ENCODE measurements around the gene HNRNPA2B1. TPM values are rescaled to one million over a fixed set of nuclear protein-coding genes. Genes with fewer than 3 reads are reported as not detected.
"Not testable (repeated sequence)": the region's sequence is repeated elsewhere in the genome, so short reads cannot be mapped to it uniquely, and the experiment has no call there.

Gene HNRNPA2B1
- total RNA-seq, 1 donor from 2014 or later = 353 TPM

DNA sequence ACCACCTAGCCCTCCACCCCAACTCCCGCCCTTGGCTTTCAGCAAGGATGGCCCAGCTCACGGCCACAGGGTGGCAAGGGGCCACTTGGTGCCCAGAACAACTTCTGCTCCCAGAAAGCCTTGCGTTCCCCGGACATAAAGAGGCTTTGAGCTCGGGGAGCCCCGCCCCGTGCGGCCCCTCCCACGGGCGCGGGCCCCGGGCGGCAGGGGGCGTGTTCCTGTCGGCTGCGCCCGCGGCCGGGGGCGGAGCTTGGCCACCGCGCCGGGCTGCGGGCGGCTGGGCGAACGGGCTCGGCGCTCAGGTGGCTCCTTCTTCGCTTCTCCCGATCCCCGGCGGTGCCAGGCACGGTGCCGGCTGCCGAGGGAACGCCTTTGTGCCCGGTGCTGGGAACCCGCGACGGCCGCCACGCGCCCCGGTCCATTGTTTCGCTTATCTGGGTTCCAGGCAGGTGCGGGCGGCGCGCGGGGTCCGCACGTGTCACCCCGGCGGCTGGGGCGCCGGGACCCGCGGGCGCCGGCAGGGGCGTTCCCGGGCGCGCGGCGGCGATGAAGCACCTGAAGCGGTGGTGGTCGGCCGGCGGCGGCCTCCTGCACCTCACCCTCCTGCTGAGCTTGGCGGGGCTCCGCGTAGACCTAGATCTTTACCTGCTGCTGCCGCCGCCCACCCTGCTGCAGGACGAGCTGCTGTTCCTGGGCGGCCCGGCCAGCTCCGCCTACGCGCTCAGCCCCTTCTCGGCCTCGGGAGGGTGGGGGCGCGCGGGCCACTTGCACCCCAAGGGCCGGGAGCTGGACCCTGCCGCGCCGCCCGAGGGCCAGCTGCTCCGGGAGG lies 48.4 kb downstream of the HNRNPA2B1 start, which contains the start of gene NFE2L3:
NFE2L3 (plus strand) TSS at position 246 of the 829 bp plus-strand sequence; CDS start at position 547, 301 bp downstream.
- intact Hi-C loops (cut with DNase I) = no loop called here
- DNase-seq (ENCODE audit: low spot score) = peak; percentile 80

DNA sequence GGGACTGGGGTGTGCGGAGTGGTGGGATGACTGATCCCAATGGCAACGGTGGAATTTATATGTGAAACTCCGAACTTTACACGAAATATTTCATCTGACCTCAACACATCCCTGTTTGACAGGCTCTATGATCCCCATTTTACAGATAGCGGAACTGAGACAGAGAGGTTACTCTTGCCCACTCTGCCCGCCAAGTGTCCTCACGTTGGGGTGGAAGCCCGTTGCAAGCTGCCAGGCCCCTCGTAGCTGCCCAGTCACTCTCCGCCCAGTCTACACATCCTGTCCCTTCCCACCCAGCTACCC lies 48.9 kb downstream of the HNRNPA2B1 start:
- no peak for DNase-seq (ENCODE audit: low spot score)
- intact Hi-C loops (cut with DNase I) = no loop called here

DNA sequence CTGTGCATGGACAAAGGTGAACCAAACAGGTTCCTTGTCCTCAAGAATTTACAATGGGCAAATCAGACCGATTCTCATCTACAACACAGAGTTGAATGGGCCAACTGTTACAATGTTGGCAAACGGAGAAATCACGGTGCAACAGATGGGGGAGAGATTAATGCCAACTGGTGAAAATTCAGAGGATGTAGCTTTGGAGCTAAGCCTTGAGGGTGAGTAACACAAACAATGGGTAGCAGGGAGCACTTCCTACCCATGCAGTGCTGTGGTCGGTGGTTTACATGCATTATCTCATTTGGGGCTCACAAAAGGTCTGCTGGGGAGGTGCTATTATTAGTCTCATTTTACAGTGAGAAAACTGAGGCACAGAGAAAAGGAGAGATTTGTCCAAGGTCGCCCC lies 49.5 kb downstream of the HNRNPA2B1 start:
- intact Hi-C loops (cut with DNase I) = no loop called here
- DNase-seq (ENCODE audit: low spot score) = no peak

DNA sequence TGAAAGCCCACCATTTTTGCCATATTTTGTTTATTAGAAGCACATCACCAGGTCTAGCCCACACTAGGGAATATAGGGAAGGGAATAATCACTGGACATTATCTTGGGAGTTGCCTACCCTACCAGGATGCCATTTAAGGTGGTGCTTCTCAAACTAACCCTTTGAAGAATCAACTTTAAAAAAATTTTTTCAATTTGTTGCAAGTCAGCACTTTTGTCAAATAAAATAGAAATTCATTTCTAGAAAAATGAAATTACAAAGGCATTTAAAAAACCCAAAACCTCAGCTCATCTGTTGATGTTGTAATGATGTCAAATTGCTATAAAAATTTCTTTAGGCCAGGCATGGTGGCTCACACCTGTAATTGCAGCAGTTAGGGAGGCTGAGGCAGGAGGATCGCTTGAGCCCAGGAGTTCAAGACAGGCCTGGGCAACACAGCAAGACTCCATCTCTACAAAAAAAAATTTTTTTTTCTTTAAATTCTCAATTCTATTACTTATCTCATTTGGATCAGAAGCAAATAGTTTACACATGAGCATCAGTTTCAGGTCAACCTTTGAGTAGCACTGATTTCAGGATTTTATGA lies 51.1 kb downstream of the HNRNPA2B1 start:
- intact Hi-C loops (cut with DNase I) = no loop called here
- DNase-seq (ENCODE audit: low spot score) = no peak

DNA sequence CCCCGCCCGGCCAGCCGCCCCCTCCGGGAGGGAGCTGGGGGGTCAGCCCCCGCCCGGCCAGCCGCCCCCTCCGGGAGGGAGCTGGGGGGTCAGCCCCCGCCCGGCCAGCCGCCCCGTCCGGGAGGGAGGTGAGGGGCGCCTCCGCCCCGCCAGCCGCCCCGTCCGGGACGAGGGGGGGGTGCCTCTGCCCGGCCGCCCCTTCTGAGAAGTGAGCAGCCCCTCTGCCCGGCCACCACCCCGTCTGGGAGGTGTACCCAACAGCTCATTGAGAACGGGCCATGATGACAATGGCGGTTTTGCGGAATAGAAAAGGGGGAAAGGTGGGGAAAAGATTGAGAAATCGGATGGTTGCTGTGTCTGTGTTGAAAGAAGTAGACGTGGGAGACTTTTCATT lies 52.2 kb downstream of the HNRNPA2B1 start:
- DNase-seq (ENCODE audit: low spot score); intact Hi-C loops (cut with DNase I): not testable (repeated sequence)

DNA sequence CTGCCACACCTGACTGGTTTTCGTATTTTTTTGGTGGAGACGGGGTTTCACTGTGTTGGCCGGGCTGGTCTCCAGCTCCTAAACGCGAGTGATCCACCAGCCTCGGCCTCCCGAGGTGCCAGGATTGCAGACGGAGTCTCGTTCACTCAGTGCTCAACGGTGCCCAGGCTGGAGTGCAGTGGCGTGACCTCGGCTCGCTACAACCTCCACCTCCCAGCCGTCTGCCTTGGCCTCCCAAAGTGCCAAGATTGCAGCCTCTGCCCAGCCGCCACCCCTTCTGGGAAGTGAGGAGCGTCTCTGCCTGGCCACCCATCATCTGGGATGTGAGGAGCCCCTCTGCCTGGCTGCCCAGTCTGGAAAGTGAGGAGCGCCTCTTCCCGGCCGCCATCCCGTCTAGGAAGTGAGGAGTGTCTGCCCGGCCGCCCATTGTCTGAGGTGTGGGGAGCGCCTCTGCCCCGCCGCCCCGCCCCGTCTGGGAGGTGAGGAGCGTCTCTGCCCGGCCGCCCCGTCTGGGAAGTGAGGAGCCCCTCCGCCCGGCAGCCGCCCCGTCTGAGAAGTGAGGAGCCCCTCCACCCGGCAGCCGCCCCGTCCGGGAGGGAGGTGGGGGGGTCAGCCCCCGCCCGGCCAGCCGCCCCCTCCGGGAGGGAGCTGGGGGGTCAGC lies 52.8 kb downstream of the HNRNPA2B1 start:
- intact Hi-C loops (cut with DNase I); DNase-seq (ENCODE audit: low spot score): not testable (repeated sequence)

DNA sequence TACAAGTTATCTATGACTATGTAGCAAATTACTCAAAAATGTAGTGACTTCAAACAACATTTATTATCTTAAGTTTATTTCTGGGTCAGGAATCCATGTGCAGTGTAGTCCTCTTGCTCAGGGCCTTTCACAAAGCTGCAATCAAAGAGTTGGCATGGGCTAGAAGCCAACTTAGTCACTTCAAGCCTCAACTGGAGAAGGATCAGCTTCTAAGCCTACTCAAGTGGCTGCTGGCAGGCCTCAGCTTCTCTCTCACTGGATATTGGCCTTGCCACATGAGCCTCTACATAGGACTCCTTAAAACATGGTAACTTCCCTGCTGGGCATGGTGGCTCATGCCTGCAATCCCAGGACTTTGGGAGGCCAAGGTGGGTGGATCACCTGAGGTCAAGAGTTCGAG lies 53.5 kb downstream of the HNRNPA2B1 start:
- DNase-seq (ENCODE audit: low spot score) = no peak
- intact Hi-C loops (cut with DNase I) = no loop called here

DNA sequence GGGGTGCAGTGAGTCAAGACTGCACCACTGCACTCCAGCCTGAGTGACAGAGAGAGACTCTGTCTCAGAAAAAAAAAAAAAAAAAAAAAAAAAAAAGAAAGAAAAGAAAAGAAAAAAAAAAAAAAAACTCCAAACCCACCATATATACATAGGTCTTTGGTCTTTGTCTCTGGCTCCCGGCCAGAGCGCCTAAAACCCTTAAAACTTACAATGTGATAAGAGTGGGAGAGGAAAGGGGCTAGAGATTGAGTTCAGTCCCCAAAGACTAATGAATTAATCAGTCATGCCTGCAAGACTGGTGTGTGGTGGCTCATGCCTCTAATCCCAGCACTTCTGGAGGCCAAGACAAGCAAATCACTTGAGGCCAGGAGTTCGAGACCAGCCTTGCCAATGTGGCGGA lies 55.3 kb downstream of the HNRNPA2B1 start:
- DNase-seq (ENCODE audit: low spot score) = no peak
- intact Hi-C loops (cut with DNase I) = no loop called here

DNA sequence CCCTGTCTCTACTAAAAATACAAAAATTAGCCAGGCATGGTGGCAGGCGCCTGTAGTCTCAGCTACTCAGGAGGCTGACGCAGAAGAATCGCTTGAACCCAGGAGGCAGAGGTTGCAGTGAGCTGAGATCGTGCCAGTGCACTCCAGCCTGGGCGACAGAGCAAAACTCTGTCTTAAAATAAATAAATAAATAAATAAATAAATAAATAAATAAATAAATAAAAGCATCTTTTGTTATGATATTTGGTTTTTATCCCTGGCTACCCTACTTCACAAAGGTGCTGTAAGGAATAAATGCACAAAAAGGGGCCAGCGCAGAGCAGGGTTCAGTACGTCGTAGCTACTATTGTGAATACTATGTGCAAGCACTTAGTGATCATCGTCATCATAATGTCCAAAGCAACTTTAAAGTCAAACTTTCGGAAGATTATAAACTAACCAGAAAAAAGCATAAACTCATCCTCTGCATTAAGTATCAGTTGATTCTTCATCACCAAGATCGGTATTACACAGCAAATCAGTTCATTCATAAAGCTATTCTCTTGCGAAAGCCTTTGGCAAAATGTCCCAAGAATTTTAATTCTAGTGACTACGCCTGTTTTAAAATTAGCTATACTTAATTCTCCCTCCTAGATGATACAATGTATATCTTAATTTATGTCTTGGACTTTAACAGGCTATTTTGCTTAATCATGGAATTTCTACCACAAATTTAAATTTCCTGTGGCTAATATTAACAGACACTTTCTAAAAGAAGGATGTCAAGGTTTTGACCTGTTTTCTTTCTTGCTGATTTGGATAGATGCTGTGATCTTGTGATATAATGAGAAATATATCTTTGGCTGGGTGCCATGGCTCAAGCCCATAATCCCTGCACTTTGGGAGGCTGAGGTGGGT lies 56.1 kb downstream of the HNRNPA2B1 start:
- intact Hi-C loops (cut with DNase I) = no loop called here
- no peak for DNase-seq (ENCODE audit: low spot score)

DNA sequence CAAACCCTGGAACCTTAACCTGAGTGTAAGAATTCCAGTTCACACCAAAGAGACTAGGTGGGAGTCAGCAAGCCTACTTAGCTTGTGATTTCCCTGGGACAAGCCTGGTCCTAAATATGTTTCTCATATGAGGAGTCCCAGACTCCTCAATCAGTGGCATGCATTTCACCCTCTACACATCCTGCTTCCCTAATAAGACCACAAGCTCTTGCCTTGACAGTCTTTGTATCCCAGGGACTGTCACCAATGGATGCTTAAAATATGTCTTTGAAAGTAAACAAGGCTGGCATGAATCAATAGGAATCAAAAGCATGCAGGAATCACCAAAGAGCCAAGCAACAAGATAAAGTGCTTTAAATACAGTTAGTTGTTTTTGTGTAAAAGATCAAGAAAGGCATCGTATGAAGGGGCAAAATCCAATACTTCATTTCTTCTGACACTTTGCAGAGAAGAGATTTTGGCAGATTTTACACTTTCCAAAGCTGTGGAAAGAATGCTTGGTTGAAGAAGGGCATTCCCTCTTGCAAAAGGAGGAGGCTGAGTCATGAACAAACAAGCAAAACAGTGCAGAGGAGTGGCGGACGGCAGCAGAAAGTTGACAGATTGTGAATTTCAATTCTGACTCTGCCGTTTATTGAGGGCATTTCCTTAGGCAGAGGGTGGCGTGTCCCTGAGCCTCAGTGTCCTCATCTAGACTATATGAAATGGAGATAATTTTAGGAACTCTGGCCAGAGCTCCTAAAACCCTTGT lies 57.1 kb downstream of the HNRNPA2B1 start:
- DNase-seq (ENCODE audit: low spot score) = no peak
- intact Hi-C loops (cut with DNase I) = no loop called here

DNA sequence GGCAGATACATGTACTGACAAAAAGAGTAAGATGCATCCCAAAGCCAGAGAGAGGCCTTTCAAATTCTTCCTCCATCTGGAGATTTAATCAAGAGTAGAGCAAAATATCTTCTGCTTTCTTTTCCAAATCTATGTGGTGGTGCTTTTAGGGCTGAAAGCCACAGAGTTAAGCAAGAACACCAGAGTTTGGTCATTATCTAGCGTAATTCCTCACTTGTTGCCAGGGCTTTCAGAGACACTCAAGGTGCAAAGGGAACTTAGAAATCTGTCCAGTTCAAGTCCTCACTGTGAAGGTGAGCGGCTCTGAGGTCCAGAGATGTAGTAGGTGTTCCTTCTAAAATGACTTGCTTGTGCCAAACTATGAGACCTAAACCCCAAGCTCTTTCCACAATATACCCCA lies 59.5 kb downstream of the HNRNPA2B1 start:
- intact Hi-C loops (cut with DNase I) = no loop called here
- no peak for DNase-seq (ENCODE audit: low spot score)

DNA sequence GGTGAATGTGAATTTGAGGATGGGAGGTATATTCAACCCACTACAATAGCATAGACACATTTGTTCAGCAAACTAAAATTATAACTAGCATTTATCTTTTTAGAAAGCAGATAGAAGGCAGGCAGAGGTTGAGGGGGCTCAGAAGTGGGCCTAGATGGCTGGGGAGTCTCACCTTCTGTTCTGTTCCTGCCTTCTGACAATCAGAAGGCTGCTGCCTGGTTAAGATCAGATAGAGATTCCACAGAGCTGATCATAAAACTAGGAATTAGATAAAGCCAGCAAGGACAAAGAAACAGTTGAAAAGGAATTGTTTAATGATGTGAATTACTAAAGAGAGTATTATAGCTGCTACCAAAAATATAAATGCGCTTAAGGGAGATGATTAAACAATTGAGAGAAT lies 60.2 kb downstream of the HNRNPA2B1 start:
- intact Hi-C loops (cut with DNase I) = no loop called here
- no peak for DNase-seq (ENCODE audit: low spot score)

Other genes starting within 250 kb of the HNRNPA2B1 start
- 0.57 TPM for gene NFE2L3, start 48.5 kb downstream of the HNRNPA2B1 start, total RNA-seq
- 66.8 TPM for gene CBX3, start 999 bp upstream of the HNRNPA2B1 start, total RNA-seq
- 1.3 TPM for gene SNX10, start 91.1 kb upstream of the HNRNPA2B1 start, total RNA-seq